GM12801 (cell line): ENCODE measurements around the gene CHKB.

Experiments used
- TF ChIP-seq, protein P1 (sequence below): IDR thresholded peaks from one replicate; pipeline ENCODE4 v1.5.1; 2011; ENCODE audit warnings: control low read depth; ENCODE audit not compliant: insufficient read length; ENCODE audit errors: extremely low read depth

CHKB gene

DNA sequence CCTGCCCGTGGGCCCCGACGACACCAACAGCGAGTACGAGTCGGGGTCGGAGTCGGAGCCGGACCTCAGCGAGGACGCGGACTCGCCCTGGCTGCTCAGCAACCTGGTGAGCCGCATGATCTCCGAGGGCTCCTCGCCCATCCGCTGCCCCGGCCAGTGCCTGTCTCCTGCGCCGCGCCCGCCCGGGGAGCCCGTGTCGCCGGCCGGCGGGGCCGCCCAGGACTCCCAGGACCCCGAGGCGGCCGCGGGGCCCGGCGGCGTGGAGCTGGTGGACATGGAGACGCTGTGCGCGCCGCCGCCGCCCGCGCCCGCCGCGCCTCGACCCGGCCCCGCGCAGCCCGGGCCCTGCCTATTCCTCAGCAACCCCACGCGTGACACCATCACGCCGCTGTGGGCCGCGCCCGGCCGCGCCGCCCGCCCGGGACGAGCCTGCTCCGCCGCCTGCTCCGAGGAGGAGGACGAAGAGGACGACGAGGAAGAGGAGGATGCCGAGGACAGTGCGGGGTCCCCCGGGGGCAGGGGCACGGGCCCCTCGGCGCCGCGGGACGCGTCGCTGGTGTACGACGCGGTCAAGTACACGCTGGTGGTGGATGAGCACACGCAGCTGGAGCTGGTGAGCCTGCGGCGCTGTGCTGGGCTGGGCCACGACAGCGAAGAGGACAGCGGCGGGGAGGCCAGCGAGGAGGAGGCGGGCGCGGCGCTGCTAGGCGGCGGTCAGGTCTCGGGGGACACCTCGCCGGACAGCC is 21.8 kb upstream of the CHKB start:
- TF ChIP-seq, protein P1, sequence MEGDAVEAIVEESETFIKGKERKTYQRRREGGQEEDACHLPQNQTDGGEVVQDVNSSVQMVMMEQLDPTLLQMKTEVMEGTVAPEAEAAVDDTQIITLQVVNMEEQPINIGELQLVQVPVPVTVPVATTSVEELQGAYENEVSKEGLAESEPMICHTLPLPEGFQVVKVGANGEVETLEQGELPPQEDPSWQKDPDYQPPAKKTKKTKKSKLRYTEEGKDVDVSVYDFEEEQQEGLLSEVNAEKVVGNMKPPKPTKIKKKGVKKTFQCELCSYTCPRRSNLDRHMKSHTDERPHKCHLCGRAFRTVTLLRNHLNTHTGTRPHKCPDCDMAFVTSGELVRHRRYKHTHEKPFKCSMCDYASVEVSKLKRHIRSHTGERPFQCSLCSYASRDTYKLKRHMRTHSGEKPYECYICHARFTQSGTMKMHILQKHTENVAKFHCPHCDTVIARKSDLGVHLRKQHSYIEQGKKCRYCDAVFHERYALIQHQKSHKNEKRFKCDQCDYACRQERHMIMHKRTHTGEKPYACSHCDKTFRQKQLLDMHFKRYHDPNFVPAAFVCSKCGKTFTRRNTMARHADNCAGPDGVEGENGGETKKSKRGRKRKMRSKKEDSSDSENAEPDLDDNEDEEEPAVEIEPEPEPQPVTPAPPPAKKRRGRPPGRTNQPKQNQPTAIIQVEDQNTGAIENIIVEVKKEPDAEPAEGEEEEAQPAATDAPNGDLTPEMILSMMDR: no peak

DNA sequence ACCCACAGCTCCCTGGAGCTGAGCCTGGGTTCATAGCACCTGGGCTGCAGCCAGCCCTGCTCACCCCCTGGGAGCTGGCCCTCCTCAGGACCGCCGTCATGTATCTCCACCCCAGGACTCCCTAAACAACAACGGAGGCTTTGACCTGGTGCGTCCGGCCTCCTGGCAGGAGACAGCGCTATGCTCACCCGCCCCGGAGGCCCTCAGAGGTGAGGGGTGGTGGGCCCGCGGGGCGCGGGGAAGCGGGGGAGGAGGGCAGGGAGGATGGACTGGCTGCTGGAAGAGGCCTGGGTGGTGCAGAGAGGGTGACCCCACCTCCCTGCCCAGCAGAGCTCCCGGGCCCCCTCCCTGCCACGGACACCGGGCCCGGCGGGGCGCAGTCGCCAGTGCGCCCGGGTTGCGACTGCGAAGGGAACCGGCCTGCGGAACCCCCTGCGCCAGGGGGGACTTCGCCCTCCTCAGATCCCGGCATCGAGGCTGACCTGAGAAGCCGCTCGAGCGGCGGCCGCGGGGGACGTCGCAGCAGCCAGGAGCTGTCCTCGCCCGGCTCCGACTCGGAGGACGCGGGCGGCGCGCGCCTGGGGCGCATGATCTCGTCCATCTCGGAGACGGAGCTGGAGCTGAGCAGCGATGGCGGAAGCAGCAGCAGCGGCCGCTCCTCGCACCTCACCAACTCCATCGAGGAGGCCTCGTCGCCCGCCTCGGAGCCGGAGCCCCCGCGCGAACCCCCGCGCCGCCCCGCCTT is 21.0 kb upstream of the CHKB start:
- TF ChIP-seq, protein P1: no peak

DNA sequence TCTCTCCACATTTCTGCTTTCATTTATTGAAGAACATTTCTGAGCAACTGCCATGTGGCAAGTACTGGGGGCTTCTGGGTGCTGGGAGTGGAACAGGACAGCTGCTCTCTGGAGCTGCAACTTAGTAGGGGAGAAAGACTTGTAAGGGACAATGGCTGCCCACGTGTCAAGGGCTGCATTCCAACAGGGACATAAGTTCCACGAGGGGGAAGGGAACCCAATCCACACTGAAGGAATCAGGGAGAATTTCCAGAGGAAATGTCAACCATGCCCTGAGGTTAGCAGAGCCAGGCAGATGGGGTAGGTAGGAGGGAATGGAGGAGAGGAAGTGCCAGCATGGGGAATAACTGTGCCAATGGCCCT is 19.7 kb upstream of the CHKB start:
- TF ChIP-seq, protein P1: no peak

DNA sequence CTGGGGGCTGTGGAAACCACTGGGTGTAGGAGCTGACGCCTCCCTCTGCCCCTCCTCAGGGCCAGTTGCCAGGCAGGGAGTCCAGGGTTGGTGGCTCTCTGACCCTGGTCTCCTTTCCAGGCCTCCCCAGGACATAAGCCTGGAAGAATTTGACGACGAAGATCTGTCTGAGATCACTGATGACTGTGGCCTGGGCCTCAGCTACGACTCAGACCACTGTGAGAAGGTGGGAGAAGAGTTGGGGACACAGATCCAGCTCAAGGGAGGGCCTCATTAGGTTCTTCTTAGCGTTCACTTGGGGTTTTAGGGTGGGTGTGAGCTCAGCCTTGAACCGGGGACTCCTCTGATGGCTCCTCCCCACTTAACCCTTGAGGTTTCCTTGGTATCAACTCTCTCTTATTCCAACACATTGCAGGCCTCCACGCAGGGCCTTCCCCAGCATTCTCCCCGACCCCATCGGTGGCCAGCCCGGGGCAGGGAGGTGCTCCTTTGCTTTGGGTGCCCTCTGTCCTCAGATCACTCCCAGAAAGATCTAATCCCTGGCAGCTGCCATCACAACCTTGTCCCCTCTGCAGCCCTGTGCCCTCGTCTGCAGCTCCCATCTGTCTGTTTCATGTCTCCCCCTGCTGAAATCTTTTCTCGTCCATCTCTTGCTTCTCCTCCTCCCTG is 19.2 kb upstream of the CHKB start:
- TF ChIP-seq, protein P1: no peak

DNA sequence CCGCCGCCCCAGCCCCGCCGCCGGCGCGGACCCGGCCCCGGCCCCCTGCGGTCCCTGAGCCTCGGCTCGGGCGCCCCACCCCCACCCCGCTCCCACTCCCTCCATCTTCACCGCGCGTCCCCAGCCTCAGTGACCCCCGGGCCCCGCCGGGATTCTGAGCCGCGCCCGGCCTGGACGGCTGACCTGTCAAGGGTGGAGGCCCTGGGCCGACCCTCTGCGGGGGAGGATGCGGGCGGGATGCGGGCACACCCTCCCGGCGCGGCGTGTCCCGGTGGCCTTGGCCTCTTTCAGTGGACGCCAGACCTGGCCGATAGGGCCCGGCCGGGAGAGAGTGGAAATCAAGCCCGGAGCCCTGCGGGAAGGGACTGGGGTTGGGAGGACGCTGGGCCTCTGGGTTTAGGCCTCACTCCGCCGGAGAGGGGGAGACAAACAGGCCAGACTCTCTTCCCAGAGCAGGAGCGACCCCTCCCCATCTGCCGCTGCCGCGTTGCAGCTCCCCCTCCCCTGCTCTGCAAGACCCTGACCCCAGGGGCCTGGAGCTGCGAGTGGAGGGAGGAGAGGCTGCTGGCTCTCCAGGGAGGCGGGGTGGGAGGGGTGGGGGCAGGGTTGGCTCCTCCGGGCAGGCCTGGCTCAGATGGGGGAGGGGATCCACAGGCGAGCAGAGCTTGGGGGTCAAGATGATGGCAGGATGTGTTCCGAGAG is 18.5 kb upstream of the CHKB start:
- TF ChIP-seq, protein P1: no peak

DNA sequence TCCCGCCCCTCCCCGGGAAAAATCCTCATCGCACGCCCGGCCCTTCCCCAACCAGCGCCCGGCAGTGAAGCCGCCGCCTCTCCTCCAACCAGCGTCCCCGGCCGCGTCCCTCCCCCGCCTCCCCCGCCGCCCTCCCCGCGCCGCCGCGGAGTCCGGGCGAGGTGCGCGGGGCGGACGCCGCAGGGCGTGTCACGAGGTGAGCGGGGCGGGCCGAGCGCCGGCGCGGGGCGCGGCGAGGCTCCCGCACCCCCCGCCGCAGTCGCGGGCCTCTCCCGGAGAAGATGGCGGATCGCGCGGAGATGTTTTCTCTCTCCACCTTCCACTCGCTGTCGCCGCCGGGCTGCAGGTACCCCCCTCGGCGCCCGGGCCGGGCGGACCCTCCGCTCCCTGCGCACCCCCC is 17.9 kb upstream of the CHKB start, which contains the start of gene MAPK8IP2:
MAPK8IP2 (plus strand) TSS at position 256 of the 400 bp plus-strand sequence; CDS start at position 282, 26 bp downstream.
- TF ChIP-seq, protein P1: no peak

DNA sequence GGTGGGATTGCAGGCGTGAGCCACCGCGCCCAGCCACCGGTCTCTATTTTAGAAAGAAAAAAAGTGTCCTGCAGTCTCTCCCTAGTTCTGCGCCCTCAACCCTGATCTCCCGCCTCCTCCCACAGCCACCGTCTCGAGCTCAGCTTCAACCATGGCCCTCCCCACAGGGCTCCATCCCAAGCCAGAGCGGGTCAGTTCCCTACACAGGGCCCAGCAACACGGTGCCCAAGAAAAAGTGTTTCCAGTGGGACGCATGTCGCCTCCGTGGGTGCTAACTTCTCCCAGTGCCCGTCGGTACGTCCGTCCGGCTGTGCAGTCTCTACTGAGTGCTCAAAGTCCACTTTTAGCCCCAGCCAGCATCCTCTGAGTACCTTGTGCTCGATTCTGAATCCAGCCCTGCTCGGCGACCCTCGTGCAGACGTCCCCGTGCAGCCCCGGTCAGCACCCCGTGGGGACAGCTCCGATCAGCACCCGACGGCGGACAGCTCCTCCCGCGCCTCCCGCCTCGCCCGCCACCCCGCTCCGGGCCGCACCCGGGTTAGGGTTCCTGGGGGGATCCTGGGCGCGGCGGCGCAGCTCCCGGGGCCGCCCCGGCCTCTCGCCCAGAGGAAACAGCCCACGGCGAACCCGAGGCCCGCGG is 17.3 kb upstream of the CHKB start:
- TF ChIP-seq, protein P1: no peak
